Mucosa of gallbladder (tissue), 1 donor: ENCODE measurements around the gene TBC1D9. TPM values are rescaled to one million over a fixed set of nuclear protein-coding genes. Genes with fewer than 3 reads are reported as not detected.

ENCODE experiments used
- DNase-seq: peaks from one replicate; pipeline ENCODE4 v3.0.0-alpha.2; 2020; ENCODE audit warnings: low spot score
- total RNA-seq: library from RNA; stranded (reverse); gene quantifications from one replicate; pipeline ENCODE4 v1.2.1, GENCODE V29; 2021
- donor health status: DM: no; HTN: no; CAD: no.

TBC1D9 gene
- total RNA-seq, 1 donor from 2014 or later, result 36.9 TPM

DNA sequence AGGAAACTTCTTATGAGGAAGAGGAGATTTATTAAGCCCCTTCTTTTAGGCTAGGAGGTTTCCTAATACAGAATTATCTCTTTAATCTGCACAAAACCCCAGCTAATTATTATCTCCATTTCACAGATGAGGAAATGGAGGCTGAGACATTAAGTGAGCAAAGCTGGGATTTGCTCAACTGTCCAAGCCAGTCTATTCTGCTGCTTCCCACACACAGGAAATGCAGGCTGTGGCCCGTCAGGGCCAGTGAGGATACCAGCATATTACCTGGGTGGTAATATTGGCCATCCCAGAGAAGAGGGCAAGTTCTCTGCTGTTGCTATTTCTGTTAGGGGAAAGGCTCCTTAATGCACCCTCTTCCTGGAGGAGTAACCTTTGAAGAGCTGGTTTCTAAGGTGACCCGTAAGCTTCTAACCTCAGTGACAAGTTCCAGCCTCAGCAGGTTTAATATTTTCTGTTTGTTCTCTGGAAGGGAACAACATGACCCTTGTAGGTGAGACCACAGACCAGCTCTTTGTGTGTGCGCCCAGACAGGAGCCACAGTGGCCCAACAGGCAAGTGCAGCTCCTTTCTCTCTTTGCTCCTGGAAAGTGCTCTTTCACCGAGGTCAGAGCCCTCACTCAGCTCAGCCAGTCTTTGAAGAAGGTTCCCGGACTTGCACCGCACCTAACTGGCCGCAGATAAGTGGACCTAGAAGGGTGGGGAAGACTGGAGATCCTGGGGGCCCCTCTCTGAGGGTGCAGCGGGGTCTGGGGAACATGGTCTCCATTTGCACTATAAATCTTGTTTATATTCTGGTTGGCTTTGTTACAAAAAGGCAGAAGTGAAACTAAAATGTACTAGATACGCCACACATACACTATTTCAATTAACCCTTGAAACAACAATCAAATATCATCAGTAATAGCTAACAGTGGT, 35.5 kb downstream of the TBC1D9 start:
- no peak for DNase-seq

DNA sequence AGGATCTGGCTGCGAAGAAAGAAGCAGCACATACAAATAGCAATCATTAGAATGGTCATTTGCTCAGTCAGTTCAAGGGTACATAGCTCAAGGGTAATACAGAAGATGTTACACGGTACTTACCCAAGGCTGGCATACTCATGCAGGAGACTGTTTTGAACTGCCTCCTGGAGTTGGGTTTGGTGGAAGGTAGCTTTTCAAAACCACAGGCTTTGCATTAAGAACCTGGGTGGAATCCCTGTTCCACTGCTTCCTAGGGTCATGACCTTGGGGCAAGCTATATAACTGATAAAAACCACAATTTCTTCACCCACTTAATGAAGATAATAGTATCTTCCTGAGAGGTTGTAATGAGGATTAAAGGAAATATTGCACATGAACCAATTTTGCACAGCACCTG, 36.5 kb downstream of the TBC1D9 start:
- DNase-seq, result no peak

DNA sequence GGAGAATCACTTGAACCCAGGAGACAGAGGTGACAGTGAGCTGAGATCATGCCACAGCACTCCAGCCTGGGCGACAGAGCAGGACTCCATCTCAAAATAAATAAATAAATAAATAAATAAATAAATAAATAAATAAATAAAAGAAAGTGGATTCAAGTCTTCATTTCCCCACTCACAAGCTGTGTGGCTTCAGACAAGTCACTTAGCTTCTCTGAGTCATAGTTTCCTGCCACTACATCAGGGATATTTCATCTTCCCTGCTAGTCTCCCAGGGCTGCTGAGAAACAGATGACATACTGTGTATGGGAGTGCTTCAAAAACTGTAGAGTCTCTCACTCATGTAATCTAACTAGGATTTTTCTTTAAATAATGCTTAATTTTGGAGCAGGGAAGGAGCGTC, 37.2 kb downstream of the TBC1D9 start:
- no peak for DNase-seq

DNA sequence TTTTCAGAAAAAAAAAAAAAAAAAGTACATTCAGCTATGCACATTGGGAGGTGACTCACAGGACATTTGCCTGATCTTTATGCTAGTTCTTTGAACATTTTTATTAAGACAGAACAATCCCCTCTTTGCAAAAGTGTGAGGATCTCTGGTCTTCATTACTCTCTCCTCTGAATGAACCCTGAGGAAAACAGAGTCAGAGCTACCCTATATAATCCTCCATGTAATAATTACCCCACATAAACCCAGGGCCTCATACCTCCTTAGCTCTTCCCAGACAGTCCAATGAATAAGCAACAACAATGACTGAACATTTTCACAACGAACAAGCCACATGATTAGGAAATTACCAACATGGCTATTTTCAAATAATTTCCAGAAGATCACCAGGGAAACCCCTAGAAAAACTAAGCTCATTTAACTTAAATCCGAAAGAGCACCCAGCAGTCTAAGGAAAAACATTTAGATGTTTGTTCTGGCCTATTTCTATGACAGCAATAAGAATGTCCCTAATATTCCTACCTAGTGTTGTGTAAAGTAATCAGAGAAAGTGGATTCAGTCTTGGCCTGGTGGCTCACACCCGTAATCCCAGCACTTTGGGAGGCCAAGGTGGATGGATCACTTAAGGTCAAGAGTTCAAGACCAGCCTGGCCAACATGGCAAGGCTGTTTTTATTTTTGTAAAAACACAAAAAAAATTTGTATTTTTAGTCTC, 37.8 kb downstream of the TBC1D9 start:
- DNase-seq, result no peak

DNA sequence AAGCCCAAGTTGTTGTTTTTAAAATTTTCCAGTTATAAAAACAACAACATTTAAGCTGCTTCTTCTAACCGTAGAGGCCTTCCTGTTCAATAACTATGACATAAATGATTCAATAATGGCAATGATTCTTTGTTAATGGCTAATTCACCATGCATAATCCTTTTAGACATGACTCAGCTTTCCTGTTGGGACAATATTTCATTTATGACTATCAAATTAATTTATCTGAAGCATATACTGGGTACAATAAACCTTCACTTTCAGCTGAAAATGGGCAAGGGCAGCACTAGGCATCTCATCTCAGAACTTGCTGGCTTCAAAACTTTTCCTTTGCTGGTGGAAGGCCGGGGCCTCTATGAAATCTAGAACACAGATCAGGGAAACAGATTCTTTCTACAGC, 38.9 kb downstream of the TBC1D9 start:
- DNase-seq, result no peak

GRCh38 chr4:140715119-140715518, 41.1 kb downstream of the TBC1D9 start:
- DNase-seq, result no peak

DNA sequence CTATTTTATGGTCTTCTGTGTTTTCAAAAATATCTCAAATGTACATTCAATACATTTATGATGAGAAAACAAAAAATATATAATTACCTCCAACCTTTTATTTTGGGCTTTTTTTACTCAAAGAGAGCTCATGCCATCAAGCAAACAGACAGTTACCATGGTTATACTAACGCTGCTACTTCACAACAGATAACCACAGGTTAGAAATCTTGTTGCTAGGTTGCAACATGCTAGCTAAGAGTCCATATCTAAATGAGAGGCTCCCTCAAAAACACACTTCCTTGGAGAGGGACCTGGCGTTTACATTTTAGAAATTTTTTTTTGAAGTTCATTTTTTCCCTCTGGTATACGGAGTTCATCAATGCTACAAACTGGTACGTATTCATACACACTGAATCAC, 44.3 kb downstream of the TBC1D9 start:
- DNase-seq, result no peak

DNA sequence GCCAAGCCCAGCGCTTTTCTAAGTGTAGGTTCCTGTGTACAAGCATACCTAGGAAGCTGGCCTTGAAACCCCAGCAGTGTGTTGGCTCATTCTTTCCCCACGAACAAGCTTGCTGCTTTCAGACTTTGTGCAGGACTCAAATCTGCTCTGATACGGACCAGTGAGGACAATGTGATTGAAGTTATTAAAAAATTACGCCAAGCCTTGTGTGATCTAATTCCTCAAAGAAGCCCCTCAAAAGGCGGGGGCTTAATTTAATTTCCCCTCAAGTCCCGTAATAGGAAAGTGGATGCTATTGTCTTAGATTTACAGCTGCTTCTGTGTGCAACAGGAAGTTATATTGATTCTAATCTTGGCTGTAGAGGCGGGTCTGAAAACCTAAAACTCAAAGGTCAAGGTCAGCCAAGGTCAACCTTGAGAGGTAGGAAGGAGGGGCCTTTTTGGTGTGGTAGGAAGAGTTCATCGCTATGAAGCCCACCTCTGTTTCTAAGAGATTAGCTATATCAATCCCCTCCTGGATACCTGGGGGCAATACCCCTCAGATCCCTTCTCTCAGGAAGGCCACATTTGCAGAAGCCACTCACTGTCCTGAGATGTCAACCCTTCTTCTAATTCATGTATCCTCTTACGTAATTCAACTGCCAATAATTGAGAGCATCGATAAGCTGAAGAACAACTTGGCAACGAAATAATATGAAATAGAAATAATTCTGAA, 45.1 kb downstream of the TBC1D9 start:
- DNase-seq, result no peak

DNA sequence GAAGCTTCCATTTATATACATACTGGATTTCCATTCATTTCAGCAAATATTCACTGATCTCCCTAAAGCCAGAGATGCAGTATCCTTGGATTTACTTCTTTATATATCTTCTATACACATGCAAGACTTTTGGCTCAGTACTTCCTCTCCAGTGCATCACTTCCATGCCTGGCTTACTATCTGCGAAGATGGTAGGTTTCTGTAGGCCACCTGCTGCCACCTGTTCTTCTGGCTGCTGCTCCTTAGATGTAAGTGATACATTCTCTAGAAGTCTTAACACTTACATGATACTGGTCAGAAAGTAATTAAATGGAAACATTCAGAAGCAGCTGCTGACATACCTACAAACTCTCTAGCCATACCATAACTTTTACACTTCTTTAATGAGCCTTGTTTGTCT, 48.9 kb downstream of the TBC1D9 start:
- DNase-seq, result no peak

GRCh38 chr4:140706665-140707064, 49.5 kb downstream of the TBC1D9 start:
- DNase-seq, result no peak

- DNase-seq, result no peak
These were observed 49.9 kb downstream of the TBC1D9 start for GRCh38 chr4:140706276-140706625.

- DNase-seq, result no peak
These were observed 50.4 kb downstream of the TBC1D9 start for GRCh38 chr4:140705625-140706275.

DNA sequence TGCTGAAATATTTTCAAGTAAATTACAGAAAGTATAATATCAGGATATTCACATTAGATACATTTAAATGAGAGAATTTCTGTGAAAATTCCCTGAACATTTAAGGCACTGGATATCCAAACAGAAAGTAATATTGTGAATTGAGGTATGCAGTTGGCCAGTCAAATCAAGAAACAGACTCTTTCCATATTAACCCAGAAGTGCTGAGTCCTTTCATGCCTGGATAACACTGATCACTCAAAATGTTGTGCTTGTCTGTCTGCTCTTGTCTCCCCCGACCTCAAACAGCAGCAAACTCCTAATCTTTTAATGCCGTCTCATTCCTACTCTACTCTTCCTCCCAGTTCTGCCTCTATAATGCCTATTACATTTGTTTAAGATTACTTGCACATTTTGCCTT, 51.2 kb downstream of the TBC1D9 start:
- DNase-seq, result no peak

GRCh38 chr4:140704392-140704960, 51.7 kb downstream of the TBC1D9 start:
- DNase-seq, result no peak

DNA sequence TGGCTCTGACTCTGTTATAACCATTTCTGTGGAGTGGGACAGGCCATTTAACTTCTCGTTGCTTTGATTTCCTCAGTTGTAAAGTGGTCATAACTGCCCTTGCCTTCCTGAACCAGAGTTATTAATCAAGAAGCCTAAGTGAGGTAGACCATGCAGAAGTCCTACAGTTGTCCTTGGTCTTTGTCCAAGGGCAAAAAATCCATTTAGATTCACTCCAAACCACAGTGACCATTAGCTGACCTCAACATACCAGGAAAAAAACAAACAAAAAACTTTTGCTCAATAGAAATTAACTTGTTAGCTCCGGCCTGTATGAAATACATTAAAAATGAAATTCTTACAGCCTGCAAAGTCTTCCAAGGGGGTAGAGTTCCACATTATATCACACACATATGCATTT, 52.7 kb downstream of the TBC1D9 start:
- no peak for DNase-seq

- no peak for DNase-seq
These were observed 54.0 kb downstream of the TBC1D9 start for GRCh38 chr4:140702096-140702757.

DNA sequence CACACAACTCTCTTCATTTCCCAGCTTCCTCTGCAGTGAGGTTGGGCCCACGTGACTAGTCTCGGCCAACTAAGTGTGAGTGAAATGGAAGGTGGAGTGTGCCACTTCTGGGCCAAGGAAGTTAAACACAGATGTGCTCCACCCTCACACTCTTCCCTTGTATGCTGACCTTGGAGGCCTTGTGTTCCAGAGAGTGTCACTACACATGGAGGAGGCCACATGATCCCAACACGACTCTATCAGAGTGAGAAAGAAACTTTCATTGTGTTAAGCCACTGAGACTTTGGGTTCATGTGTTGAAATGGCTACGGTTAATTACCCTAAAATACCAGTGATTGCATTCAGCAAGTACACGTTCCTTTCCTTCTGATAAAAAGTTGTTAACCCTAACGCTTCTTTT, 55.1 kb downstream of the TBC1D9 start:
- DNase-seq, result no peak

- no peak for DNase-seq
These were observed 58.2 kb downstream of the TBC1D9 start for GRCh38 chr4:140697709-140698560.

DNA sequence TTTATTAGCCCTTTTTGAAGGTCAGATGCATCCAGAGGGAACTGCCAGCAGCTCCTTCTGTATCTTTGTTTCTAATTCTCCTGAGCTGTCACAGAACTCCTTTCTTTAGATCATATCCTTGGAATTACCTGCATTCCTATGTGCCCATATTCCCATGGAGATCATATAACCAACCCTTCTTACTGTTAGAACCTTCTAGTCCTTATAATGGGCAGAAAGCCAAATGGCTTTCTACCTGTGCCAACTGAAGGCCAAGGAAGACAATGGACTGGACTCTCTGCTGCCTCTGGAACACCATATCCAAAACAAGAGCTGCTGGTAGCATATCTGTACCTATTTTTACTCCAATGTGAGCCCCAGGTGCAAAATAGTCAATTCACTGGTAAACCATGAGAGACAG, 60.7 kb downstream of the TBC1D9 start:
- no peak for DNase-seq

GRCh38 chr4:140693562-140693961, 62.6 kb downstream of the TBC1D9 start:
- DNase-seq, result no peak
